ENCODE measurements around the gene TMEM150B.

Gene TMEM150B, protein sequence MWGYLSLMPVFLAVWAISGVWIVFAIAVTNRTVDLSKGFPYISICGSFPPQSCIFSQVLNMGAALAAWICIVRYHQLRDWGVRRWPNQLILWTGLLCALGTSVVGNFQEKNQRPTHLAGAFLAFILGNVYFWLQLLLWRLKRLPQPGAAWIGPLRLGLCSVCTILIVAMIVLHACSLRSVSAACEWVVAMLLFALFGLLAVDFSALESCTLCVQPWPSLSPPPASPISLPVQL

DNA sequence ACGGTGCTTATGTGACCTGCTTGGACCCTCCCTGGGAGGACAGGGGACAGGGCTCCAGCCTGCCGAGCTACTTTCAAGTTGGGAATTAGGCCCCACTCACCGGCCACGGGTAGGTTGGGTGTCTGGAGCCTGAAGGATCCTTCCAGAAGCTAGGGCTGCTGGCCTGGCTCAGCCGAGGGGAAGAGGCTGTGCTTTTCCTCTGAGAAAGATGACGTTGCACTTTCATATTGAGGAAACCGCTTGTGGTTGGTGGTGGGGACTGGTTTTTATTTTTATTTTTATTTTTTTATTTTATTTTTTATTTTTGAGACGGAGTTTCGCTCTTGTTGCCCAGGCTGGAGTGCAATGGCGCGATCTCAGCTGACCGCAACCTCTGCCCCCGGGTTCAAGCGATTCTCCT, at the start of gene TMEM150B:
TSS of gene TMEM150B (minus strand) at position 170 of the 400 bp plus-strand sequence. CDS start 4,305 bp downstream, outside the sequence.
- DNase-seq: no peak

DNA sequence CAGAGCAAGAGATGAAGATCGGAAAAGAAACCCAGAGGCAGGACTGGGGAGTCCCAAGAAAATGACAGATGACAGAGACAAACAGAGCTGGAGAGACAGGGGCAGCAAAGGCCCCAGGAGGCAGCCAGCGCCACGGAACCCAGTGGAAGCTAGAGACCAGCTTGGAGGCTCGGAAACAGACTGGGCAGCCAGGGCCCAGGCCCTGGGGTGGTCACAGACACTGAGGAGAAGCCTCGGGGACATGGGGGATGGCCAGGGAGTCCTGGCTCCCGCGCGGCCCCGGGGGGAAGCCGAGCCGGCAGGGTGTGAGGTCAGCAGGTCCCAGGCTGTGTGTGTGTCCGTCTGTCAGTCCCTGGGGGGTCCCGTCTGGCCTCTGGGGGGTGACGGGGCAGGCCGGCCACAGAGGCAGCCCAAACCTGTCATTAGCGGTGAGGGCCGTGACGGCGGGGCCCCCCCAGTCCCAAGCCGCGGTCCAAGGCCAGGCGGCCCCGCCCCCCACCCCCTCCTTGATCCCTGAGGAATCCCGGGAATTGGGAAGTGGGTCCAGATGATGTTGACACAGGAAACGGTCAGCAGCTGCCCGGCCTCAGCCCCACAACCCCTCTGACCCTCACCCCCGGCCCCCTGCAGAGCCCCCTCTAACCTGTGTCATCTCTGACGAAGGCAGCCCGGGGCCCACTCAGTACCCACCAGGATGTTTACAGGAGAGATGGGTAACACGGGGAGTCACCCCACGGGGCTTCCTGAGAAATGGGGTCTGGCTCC, 49.0 kb upstream of the TMEM150B start:
- DNase-seq: no peak

DNA sequence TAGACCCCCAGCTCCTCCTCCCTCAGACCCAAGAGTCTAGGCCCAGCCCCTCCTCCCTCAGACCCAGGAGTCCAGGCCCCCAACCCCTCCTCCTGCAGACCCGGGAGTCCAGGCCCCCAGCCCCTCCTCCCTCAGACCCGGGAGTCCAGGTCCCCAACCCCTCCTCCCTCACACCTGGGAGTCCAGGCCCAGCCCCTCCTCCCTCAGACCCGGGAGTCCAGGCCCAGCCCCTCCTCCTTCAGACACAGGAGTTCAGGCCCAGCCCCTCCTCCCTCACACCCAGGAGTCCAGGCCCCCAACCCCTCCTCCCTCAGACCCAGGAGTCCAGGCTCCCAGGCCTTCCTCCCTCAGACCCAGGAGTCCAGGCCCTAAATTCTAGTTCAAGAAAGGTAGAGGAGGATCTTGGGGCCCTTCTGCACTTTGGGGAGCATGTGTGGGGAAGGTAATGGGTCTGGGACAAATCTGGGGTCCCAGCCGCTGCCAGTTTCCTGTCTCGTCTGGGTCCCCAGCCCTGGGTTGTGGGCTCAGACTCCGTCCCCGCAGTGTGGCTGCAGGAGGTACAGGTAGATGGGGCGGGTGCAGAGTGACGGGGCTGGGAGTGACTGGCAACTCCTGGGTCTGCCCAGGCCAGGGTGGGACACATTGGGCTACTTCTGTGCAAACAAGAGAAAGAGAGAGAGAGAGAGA, 48.3 kb upstream of the TMEM150B start:
- no peak for DNase-seq

DNA sequence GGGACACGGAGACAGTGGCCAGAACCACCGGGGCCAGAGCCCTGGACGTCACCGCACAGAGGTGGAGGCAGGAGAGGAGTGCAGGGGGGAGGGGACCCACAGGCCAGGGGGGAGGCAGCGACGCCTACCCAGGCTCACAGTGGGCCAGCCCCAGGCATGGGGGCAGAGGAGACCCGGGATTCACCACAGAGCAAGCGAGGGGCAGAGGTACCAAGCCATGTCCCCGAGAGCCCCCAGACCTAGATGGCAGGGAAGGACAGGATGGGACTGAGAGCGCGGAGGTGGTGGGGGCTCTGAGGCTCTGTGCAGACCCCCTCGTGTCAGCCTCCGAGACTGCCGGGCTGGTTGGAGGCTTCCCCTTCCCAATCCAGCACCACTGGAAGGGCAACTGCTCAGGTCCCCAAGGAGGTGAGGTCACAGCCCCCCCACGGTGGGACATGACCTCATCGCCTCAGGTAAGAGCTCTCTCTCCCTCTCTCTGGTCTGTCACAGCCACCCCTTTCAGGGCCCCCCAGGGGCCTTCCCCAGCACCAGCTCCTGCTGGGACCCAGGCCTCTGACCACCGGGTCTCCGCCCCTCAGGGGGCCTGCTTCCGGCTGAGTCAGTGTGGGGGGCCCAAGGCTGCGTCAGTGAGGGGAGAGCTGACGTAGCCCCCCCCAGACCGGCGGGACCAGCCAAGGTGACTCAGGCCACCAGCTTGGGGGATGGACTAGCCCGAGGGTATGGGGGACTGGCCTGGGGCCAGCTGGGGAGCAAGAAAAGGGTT, 47.4 kb upstream of the TMEM150B start:
- no peak for DNase-seq

DNA sequence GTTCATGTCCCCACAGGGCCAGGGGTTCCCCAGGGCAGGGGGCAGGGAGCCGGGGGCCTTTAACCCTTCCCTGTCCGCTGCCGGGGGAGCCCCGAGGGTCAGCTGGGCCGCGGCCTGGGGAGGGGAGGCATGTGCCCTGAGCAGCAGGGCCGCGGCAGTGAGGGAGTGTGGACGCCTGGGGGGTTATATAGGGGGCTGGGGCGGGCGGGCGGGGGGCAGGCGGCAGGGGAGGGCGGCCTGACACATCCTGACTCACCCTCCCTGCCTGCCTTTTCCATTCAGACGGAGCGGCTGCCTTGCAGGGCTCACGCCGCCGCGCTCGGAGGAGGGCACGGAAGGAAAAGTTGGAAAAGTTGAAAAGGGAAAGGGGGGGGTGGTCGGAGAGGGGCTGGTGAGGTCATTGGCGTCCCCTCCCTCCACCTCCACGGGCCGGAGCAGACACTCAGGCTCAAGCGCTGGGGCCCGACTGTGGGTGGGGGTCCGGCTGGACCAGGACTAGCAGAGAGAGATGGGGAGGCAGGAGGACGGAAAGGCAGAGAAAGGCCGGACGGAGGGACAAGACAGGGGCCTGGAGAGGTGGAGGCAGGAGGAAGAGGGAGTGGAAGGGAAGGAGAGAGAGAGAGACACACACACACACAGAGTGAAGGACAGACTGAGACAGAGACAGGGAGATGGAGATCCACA, 45.3 kb upstream of the TMEM150B start, which contains the start of gene IL11:
TSS of gene IL11 (minus strand) at position 159 of the 684 bp plus-strand sequence. CDS start at position 6, 153 bp downstream.
- no peak for DNase-seq

DNA sequence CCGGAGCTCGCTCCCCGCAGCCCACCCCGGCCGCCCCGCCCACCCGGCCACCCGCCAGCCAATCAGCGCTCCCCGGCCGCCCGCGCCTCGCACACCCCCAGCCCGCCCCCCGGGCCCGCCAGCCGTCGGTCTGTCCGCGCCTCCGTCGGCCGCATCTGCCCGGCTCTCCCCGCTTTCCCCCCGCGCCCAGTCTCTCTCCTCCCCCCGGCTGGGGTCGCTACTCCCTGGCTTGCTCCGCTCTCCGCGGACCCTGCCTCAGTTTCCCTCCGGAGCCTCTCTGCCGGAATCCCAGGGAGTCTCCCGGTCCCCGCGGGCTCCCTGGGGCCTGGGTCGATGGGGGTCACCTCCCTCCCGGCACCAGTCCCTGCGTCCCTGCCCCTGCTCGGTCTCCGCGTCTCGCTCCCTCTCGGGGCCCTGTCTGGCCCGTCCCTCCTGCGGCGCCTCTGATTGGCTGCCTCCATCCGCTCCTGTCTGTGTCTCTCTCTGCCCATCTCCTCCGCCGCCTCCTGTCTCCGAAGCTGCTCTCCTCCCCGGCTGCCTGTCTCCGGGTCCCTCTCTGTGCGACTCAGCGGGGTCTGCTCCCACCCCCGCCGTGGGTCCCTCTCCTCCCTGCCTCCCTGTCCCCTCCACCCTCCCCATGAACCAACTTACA, 44.6 kb upstream of the TMEM150B start:
- no peak for DNase-seq

DNA sequence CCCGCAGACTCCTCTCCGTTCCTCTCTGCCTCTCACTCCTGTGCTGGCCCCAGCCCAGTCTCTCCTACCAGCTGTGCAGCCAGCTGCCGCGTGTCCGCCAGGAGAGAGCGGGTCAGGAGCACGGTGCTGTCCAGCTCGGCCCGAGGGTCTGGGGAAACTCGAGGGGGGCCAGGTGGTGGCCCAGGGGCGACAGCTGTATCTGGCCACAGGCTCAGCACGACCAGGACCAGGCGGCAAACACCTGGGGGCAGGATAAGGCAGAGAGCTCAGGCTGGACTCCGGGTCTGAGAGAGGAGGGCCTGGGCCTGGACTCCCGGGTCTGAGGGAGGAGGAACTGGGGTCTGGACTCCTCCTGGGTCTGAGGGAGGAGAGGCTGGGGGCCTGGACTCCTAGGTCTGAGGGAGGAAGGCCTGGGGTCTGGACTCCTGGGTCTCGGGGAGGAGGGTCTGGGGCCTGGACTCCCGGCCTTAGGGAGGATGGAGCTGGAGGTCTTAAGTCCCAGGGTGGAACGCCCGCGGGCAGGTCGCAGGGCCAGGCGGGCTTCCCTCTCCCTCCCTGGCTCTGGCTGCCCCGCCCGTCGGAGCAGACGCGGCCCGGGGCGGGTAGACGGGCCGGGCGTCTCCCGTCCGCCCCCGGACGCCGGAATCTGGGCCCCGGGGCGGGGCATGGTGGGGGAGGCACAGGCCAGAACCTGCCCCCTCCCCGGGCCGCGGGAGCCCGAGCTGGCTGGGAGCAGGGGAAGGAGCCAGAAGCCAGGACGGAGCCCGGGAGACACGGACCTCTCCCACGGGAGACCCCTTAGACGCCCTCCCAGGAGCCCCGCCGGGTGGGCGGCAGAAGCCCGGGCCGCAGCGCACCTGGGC, 43.8 kb upstream of the TMEM150B start:
- no peak for DNase-seq

DNA sequence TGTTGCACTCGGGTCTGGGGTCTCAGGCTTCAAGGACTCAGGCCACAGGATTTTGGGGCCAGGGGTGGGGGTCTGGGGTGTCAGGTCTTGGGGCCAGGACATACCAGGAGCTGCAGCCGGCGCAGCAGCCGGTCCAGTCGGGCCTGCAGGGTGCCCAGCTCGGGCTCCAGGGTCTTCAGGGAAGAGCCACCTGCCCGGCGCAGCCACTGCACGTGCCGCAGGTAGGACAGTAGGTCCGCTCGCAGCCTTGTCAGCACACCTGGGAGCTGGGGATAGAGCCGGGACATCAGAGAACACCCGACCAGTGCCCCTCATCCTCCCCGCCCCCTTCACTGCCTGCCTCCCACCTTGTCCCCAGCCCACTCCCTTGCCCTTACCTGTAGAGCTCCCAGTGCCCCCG, 43.0 kb upstream of the TMEM150B start:
- no peak for DNase-seq

DNA sequence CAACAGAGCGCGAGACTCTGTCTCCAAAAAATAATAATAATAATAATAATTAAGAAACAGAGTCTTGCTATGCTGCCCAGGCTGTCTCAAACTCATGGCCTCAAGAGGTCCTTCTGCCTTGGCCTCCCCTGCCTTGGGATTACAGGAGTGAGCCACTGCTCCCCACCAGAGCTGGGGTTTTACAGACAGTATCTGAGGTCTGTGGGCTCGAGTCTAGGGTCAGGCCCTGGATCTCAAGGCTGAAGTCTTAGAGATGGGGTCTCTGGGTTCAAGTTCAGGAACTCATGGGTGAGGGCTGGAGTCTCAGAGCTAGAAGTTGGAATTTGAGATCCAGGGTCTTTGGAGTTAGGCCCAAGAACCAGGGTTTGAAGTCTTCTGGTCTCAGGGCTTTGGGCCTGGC, 41.6 kb upstream of the TMEM150B start:
- DNase-seq: no peak

DNA sequence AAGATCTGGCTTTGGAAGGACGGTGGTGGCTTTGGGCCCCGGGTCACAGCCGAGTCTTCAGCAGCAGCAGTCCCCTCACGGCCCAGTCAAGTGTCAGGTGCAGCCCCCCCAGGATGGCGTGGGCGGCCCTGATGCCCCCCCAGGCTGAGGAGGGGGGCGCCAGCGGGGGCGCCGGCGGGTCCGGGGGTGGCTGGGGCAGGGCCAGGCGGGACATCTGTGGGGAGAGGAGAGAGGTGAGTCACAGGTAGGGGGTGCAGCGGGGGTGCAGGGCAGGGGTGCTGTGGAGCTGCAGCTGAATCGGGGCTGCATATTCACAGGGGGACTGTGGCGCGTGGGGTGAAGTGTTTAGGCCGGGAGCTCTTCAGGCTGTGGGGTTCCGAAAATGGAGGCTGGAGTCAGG, 40.8 kb upstream of the TMEM150B start:
- no peak for DNase-seq

DNA sequence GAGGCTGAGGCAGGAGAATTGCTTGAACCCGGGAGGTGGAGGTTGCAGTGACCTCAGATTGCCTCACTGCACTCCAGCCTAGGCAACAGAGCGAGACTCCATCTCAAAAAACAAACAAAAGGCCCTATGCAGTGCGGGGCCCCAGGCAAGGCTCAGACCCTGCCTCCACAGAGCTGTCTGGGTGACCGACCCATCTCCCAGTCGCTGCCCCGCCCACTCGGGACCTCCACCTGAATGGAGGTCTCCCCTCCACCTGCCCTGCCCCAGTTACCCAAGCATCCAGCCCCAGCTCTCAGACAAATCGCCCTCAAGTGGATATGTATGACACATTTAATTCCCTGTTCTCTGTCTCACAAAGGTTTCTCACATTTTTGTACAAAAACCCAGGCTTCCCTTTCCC, 40.1 kb upstream of the TMEM150B start:
- no peak for DNase-seq

DNA sequence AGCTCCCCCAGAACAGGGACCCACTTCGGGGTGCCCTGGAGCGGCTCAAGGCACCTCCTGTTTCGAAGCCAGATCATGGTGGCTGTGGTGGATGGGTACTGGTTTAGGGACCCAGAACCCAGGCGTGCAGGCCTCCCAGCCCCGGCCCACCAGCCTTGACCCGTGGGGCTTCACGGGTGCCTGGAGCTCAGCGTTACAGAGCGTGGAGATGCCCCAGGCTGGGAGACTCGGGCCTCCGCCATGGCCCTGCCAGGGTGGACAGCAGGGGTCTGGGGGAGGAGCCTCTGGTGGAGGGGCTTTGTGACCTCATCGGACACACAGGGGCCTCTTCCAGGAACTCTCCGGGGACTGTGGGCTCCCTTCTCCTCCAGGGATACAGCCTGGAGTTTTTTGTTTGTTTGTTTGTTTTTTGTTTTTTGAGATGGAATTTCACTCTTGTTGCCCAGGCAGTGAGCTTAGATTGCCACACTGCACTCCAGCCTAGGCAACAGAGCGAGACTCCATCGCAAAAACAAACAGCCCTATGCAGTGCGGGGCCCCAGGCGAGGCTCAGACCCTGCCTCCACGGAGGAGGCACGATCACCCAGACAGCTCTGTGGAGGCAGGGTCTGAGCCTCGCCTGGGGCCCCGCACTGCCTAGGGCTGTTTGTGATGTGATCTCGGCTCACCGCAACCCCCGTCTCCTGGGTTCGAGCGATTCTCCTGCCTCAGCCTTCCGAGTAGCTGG, 38.0 kb upstream of the TMEM150B start, which contains the start of gene GARIN5B:
TSS of gene GARIN5B (minus strand) at position 271 of the 727 bp plus-strand sequence. CDS start at position 77, 194 bp downstream.
- no peak for DNase-seq

DNA sequence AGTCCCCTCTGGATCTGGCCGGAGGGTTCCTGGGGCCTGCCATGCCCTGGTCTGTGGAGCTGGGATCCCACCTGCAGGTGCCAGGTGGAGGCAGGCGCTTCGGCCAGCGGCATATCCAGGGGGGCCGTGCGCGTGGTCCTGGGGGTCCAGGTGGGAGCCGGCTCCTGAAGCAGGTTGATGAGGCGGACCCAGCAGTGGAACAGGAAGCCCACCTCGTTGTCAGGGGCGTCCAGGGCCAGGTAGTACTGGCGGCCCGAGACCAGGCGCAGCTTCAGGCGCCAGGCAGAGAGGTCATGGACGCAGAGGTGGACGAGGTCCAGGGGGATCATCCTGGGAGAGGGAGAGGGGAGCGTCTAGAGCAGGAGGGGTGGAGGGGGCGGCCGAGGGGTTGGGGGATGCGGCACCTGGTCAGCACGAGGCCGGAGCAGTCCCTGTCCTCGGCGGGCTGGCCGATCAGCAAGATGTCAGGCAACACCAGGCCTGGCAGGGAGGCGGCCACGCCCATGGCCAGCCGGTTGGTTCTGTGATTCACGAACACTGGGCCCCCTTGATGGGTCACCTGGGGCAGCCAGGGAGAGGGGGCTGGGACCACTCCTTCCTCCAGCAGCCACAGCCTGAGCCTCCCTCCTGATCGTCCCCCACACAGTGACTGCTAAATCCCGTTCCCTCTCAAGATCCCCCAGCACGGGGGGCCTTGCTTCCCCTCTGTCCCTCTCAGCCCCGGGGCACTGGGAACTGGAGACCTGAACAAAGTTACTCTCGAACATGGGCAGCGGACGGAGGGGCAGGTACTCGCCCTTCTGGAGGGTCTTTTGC, 37.2 kb upstream of the TMEM150B start:
- DNase-seq: no peak

DNA sequence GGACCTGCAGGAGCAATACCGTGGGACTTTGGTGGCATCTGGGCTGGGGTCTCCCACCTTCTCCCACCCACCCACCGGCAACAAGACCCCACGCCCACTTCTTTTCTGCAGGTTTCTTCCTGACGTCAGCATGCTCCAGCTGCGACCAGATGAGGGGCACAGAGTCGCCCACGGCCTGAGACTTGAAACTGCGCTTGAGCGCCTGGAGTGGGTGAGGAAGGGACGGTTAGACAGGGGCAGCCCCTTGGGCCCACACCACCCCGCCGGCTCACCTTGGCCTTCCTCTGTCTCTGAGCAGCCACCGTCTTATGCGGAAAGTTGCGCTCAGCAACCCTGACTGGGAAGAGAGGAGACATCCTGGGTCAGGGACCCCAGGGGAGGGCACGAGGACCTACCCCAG, 35.8 kb upstream of the TMEM150B start:
- no peak for DNase-seq

DNA sequence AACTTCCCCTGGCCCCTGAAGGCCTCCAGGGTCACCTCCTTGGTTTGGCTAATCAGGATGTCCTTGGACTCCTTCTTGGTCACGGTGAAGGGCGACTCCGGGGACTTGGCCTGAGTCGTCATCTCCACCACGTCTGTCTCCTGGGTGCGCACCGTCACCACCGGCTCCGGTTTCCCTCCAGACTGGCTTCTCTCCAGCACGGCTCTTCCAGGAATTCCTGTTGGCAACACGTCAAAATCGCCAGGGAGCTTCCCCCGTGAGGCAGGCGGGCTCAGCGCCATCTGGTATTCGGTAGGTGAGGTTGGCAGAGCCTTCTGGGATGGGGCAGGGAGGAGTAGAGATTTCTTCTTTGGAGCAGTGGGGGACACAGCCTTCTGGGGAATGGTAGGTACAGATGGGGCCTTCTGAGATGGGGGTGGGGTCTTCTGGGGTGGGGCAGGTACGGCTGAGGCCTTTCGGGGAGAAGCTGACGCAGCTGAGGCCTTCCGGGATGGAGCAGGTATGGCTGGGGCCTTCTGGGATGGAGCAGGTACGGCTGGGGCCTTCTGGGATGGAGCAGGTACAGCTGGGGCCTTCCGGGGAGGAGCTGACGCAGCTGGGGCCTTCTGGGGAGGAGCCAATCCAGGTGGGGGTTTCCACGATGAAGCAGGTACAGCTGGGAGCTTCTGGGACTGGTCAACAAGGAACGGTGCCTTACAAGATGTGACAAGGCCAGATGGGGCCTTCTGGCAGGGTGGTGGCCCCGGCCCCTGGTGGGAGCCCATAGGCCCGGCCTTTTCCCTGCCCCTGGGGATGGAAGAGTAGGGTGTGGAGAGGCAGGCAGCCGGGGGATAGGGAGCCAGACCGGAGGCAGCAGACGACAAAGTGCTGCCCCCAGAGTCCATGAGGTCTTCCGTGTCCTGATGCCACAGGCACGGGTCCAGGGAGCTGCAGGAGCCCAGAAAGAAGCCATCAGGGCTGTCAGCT, 34.1 kb upstream of the TMEM150B start:
- no peak for DNase-seq

DNA sequence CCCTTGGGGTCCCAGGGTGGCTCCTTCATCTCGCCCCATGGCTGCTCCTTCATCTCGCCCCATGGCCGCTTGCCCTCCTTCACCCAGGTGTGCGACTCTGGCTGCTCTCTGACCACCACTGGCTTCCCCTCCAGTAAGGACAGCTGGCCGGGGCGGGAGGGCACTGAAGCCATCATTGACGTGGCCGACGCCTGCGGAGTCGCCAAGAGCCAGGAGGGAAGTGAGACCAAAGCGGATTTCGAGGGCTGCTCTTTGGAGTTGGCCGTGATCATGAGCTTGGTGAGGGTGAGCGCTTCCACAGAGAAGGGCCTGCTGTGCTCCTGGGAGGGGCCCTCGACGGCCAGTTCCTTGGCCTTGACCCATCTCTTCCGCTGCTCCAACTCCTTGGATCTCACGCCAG, 33.4 kb upstream of the TMEM150B start:
- DNase-seq: no peak

DNA sequence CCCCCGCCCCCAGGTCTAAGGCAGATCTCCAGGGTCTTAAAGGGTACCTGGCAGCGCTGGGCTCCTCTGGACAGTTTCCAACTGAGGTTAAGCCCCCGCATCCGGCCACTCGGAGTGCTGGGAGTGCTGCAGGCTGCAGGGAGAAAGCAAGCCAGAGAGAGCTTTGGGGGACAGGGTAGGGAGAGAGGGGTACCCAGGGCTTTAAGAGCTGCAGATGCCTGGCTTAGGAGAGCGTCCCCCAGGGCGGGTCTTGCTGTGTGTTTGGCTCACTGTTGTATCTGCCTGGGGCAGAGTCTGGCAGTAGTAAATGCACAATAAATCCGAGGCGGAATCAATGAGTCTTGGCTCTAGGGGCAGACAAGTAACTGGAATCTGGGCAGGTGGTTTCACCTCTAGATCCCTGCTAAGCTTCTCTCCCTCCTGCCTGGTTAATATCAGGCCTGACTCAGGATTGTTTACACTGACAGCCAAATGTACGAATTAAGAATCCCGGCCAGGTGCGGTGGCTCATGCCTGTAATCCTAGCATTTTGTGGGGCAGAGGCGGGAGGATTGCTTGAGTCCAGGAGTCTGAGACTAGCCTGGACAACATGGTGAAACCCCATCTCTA, 30.2 kb upstream of the TMEM150B start:
- DNase-seq: no peak

Data from NK-92 treated with Interleukin-12 subunit alpha and Interleukin-12 subunit beta, amount 100 ng/mL, for 24 hours (cell line).